Calu3 (cell line): ENCODE data around the gene RABEP1. TPM values are rescaled to one million over a fixed set of nuclear protein-coding genes. Genes with fewer than 3 reads are reported as not detected.

ENCODE experiments used
- BruUV-seq: library from RNA; stranded (reverse); fragments of 400-500 nt; replicated peaks from 2 replicates; lab custom pipeline; 2021; lab: Mats Ljungman, UMichigan
- CTCF ChIA-PET: fragments of 300-600 bp; sonication (Branson Sonifier 250); formaldehyde crosslinking; loops from one replicate; lab custom pipeline; 2022; ENCODE audit warnings: antibody characterized with exemption; lab: Charles Lee
- DNase-seq: peaks from one replicate; pipeline ENCODE4 v3.0.0; 2022
- H3K27ac Mint-ChIP-seq: one replicate; pipeline ENCODE4 v1.8.0; 2022; ENCODE audit warnings: mixed read lengths; ENCODE audit not compliant: unreplicated experiment
- H3K27me3 Mint-ChIP-seq: one replicate; pipeline ENCODE4 v1.8.0; 2022; ENCODE audit warnings: mixed read lengths; ENCODE audit not compliant: unreplicated experiment
- H3K36me3 Mint-ChIP-seq: one replicate; pipeline ENCODE4 v1.8.0; 2022; ENCODE audit warnings: mild to moderate bottlenecking, moderate library complexity, mixed read lengths; ENCODE audit not compliant: insufficient read depth, unreplicated experiment
- H3K4me1 Mint-ChIP-seq: one replicate; pipeline ENCODE4 v1.8.0; 2022; ENCODE audit warnings: mild to moderate bottlenecking, low read depth, mixed read lengths; ENCODE audit not compliant: unreplicated experiment
- H3K4me3 Mint-ChIP-seq: one replicate; pipeline ENCODE4 v1.8.0; 2022; ENCODE audit warnings: mild to moderate bottlenecking, low read depth, moderate library complexity, mixed read lengths; ENCODE audit not compliant: unreplicated experiment
- H3K9me3 Mint-ChIP-seq: one replicate; pipeline ENCODE4 v1.8.0; 2022; ENCODE audit warnings: low read depth, mixed read lengths; ENCODE audit not compliant: unreplicated experiment
- intact Hi-C: fragments of 100-400 bp; cut with micrococcal nuclease; formaldehyde crosslinking; loops from one replicate; pipeline ENCODE4 v1.10.0; 2022; ENCODE audit not compliant: unreplicated experiment
- total RNA-seq: library from RNA; stranded (reverse); gene quantifications from 2 replicates; pipeline ENCODE4 v1.2.3, GENCODE V29; 2022
- TF ChIP-seq, protein P1 (sequence below): fragments of 200-600 bp; IDR thresholded peaks from one replicate; pipeline ENCODE4 v1.8.0; 2022; ENCODE audit warnings: antibody characterized with exemption; ENCODE audit not compliant: unreplicated experiment

RABEP1 gene
- total RNA-seq, 1 experiment from 2014 or later = 33.5 TPM

- peaks cover 25% of the 10 kb centered on the region for H3K36me3 Mint-ChIP-seq
- H3K4me1 Mint-ChIP-seq = no peaks in the 10 kb centered on the region
- CTCF ChIA-PET = no interaction called here
- H3K27me3 Mint-ChIP-seq = no peaks in the 10 kb centered on the region
- BruUV-seq = no TSS peak
- TF ChIP-seq, protein P1, sequence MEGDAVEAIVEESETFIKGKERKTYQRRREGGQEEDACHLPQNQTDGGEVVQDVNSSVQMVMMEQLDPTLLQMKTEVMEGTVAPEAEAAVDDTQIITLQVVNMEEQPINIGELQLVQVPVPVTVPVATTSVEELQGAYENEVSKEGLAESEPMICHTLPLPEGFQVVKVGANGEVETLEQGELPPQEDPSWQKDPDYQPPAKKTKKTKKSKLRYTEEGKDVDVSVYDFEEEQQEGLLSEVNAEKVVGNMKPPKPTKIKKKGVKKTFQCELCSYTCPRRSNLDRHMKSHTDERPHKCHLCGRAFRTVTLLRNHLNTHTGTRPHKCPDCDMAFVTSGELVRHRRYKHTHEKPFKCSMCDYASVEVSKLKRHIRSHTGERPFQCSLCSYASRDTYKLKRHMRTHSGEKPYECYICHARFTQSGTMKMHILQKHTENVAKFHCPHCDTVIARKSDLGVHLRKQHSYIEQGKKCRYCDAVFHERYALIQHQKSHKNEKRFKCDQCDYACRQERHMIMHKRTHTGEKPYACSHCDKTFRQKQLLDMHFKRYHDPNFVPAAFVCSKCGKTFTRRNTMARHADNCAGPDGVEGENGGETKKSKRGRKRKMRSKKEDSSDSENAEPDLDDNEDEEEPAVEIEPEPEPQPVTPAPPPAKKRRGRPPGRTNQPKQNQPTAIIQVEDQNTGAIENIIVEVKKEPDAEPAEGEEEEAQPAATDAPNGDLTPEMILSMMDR = no peak
- DNase-seq = no peak
- H3K27ac Mint-ChIP-seq = no peak overlapping the region
- intact Hi-C loops = no loop called here
- H3K9me3 Mint-ChIP-seq = no peaks in the 10 kb centered on the region
- no peak overlapping the region for H3K4me3 Mint-ChIP-seq
Observed at GRCh38 chr17:5399767-5400166, 117.7 kb downstream of the RABEP1 start.

DNA sequence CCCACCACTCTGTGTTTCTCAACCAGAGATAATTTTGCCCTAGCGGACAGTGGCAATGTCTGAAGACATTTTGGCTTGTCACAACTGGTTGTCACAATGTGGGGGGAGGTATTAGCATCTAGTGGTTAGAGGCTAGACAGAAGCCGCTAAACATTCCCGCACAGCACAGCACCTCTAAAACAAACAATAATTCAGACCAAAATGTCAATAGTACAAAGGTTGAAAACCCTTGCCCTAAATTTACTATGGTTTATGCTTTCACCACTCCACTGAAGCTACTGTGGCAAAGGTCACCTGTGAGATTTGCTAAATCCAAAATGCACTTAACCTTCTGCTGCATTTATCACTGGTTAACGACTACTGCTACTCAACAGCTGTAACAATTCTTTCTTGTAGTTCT lies 123.3 kb downstream of the RABEP1 start:
- Mint-ChIP-seq H3K27me3 (no peaks in the 10 kb centered on the region), H3K9me3 (no peaks in the 10 kb centered on the region), H3K4me3 (no peak overlapping the region), H3K27ac (no peak overlapping the region), H3K36me3 (peaks cover 10% of the 10 kb centered on the region), H3K4me1 (peaks cover under 1% of the 10 kb centered on the region)
- TF ChIP-seq, protein P1 = no peak
- no TSS peak for BruUV-seq
- CTCF ChIA-PET = no interaction called here
- DNase-seq = no peak
- intact Hi-C loops = no loop called here

DNA sequence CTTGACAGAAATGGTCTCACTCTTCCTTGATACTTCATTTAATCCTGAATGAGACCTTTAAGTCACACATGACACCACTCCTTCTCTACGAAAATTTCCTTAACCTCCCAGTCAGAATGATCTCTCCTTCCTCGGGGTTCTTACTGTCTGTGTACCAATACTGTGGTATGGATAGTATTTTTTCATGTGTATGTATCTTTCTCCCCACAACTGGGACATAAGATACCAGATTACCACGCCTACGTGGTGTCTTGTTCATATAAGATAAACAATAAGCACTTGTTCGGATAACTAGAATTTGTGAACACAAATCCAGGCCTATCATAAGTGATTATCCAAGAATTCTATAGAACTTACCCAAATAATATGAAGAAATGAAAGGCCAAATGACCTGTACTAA lies 126.1 kb downstream of the RABEP1 start:
- intact Hi-C loops = no loop called here
- Mint-ChIP-seq H3K4me1 (peaks cover 14% of the 10 kb centered on the region), H3K27me3 (no peaks in the 10 kb centered on the region), H3K4me3 (no peak overlapping the region), H3K9me3 (no peaks in the 10 kb centered on the region), H3K27ac (no peak overlapping the region), H3K36me3 (peaks cover 32% of the 10 kb centered on the region)
- no peak for DNase-seq
- BruUV-seq = no TSS peak
- TF ChIP-seq, protein P1 = no peak
- CTCF ChIA-PET = no interaction called here

GRCh38 chr17:5410594-5411272 lies 128.6 kb downstream of the RABEP1 start:
- TF ChIP-seq, protein P1 = no peak
- H3K9me3 Mint-ChIP-seq = no peaks in the 10 kb centered on the region
- H3K27me3 Mint-ChIP-seq = no peaks in the 10 kb centered on the region
- no peak overlapping the region for H3K27ac Mint-ChIP-seq
- CTCF ChIA-PET = no interaction called here
- no peak overlapping the region for H3K4me3 Mint-ChIP-seq
- BruUV-seq = no TSS peak
- peaks cover 30% of the 10 kb centered on the region for H3K36me3 Mint-ChIP-seq
- no peak for DNase-seq
- H3K4me1 Mint-ChIP-seq = peaks cover 21% of the 10 kb centered on the region
- intact Hi-C loops = no loop called here
